Endothelial cell of umbilical vein (primary cell): ENCODE results near the gene KRTAP1-1.

Experiments
- CTCF ChIP-seq, 2 donors: IDR thresholded peaks; 1 replicate in 1 of 2; 2 replicates in 1 of 2; pipeline ENCODE4 v1.5.1; 2011; ENCODE audit warnings: low read length in 2 of 2, mild to moderate bottlenecking in 2 of 2, moderate library complexity in 2 of 2, control low read depth in 1 of 2, inconsistent platforms in 1 of 2, low read depth in 1 of 2; ENCODE audit not compliant: insufficient read depth in 1 of 2; ENCODE audit errors: extremely low read depth in 1 of 2
- MAX ChIP-seq: IDR thresholded peaks from 2 replicates; pipeline ENCODE4 v1.6.1; 2011; ENCODE audit not compliant: insufficient read depth, insufficient read length
- POLR2A ChIP-seq: IDR thresholded peaks from 2 replicates; pipeline ENCODE4 v1.6.1; 2012; ENCODE audit warnings: low read depth, mild to moderate bottlenecking, control low read depth, low read length

- TF ChIP-seq POLR2A (no peak), CTCF (IDR thresholded peaks at IDR 0.05; ENCODE audit: extremely low read depth in 1 of 2, insufficient read depth in 1 of 2, low read depth in 1 of 2, low read length in 2 of 2) (no peak), MAX (no peak)
Observed at GRCh38 chr17:40993839-40994238, 47.4 kb downstream of the KRTAP1-1 start, which contains the start of gene KRTAP3-3.
